Upper lobe of left lung (tissue), 4 donors: ENCODE data around the gene FRAT1.

ENCODE experiments used
- CTCF ChIP-seq, 6 experiments: fragments of 450-650 bp in 4 of 6; fragments of 200-600 bp in 2 of 6; sonication (generic) in 2 of 6; IDR thresholded peaks; one replicate each; pipeline ENCODE4 v1.5.1; 2016 to 2019; ENCODE audit warnings: antibody characterized with exemption in 6 of 6
- EP300 ChIP-seq, 4 donors: sonication (generic); formaldehyde crosslinking; IDR thresholded peaks; one replicate each; pipeline ENCODE4 v1.5.1; 2017; ENCODE audit warnings: antibody characterized with exemption in 4 of 4, control low read depth in 2 of 4

GRCh38 chr10:97302088-97302791 is 16.8 kb upstream of the FRAT1 start:
- TF ChIP-seq CTCF (IDR thresholded peaks at IDR 0.05) (no peak), EP300 (IDR thresholded peaks at IDR 0.05) (no peak)
